ENCODE results near the gene FGF21. TPM values are rescaled to one million over a fixed set of nuclear protein-coding genes. Genes with fewer than 3 reads are reported as not detected.

FGF21 gene
- total and polyA plus RNA-seq, 10 of the 15 experiments (the other 5 are each of a cell fraction or from before 2014, with no cell fraction given) = not detected

DNA sequence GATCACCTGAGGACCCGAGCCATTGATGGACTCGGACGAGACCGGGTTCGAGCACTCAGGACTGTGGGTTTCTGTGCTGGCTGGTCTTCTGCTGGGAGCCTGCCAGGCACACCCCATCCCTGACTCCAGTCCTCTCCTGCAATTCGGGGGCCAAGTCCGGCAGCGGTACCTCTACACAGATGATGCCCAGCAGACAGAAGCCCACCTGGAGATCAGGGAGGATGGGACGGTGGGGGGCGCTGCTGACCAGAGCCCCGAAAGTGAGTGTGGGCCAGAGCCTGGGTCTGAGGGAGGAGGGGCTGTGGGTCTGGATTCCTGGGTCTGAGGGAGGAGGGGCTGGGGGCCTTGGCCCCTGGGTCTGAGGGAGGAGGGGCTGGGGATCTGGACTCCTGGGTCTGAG, 888 bp downstream of the FGF21 start (continued):
- TF ChIP-seq CTCF (IDR thresholded peaks at IDR 0.05 in 2 of 3, conservative IDR thresholded peaks at IDR 0.05 in 1 of 3; ENCODE audit: control insufficient read depth in 2 of 3, extremely low read depth in 1 of 3, insufficient read depth in 1 of 3, low read depth in 3 of 3, low read length in 3 of 3) = no peak
- TF ChIP-seq, protein P1, sequence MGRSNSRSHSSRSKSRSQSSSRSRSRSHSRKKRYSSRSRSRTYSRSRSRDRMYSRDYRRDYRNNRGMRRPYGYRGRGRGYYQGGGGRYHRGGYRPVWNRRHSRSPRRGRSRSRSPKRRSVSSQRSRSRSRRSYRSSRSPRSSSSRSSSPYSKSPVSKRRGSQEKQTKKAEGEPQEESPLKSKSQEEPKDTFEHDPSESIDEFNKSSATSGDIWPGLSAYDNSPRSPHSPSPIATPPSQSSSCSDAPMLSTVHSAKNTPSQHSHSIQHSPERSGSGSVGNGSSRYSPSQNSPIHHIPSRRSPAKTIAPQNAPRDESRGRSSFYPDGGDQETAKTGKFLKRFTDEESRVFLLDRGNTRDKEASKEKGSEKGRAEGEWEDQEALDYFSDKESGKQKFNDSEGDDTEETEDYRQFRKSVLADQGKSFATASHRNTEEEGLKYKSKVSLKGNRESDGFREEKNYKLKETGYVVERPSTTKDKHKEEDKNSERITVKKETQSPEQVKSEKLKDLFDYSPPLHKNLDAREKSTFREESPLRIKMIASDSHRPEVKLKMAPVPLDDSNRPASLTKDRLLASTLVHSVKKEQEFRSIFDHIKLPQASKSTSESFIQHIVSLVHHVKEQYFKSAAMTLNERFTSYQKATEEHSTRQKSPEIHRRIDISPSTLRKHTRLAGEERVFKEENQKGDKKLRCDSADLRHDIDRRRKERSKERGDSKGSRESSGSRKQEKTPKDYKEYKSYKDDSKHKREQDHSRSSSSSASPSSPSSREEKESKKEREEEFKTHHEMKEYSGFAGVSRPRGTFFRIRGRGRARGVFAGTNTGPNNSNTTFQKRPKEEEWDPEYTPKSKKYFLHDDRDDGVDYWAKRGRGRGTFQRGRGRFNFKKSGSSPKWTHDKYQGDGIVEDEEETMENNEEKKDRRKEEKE (IDR thresholded peaks at IDR 0.05) = no peak

DNA sequence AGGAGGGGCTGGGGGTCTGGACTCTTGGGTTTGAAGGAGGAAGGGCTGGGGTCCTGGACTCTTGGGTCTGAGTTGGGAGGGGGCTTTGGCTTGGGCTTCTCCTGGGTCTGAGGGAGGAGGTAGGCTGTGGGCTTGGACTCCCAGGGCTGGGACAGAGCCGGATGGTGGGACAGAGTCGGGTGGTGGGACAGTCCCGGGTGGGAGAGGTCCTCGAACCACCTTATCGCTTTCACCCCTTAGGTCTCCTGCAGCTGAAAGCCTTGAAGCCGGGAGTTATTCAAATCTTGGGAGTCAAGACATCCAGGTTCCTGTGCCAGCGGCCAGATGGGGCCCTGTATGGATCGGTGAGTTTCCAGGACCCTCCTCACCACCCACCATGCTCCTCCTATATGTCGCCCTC, 1.4 kb downstream of the FGF21 start:
- Histone ChIP-seq H3K36me3 (ENCODE audit: control insufficient read depth in 2 of 2, insufficient read depth in 2 of 2, low read length in 1 of 2) (no peaks in the 10 kb centered on the region), H2AFZ (ENCODE audit: control insufficient read depth, low read depth, low read length) (no peak overlapping the region), H3K9me3 (replicated peaks; ENCODE audit: control insufficient read depth, insufficient read depth, low read length) (no peaks in the 10 kb centered on the region), H3K4me2 (ENCODE audit: control insufficient read depth, insufficient read depth) (no peak overlapping the region), H3K27me3 (replicated peaks in 1 of 2; ENCODE audit: control insufficient read depth in 2 of 2, insufficient read depth in 2 of 2, low read length in 1 of 2) (peaks cover 2 to 6% of the 10 kb centered on the region in 2 experiments; a peak in 3 of 4 replicates), H3K9ac (ENCODE audit: control insufficient read depth, insufficient read depth, low read length) (no peak overlapping the region), H3K4me3 (no peak overlapping the region), H4K20me1 (ENCODE audit: control insufficient read depth, insufficient read depth) (no peaks in the 10 kb centered on the region), H3K27ac (ENCODE audit: control insufficient read depth, insufficient read depth) (no peak overlapping the region), H3K79me2 (ENCODE audit: control insufficient read depth, insufficient read depth, low read length) (no peaks in the 10 kb centered on the region), H3K4me1 (ENCODE audit: control insufficient read depth, insufficient read depth, low read length) (no peaks in the 10 kb centered on the region)
- SMC1A ChIA-PET (ENCODE audit: uncharacterized antibody, unreplicated experiment) = no interaction called here
- no peak for TF ChIP-seq YY1 (IDR thresholded peaks at IDR 0.05; ENCODE audit: low read depth, low read length)
- TF ChIP-seq EP300 (IDR thresholded peaks at IDR 0.05; ENCODE audit: borderline replicate concordance in 1 of 2, control insufficient read depth in 1 of 2, low read depth in 2 of 2, low read length in 2 of 2) = no peak
- TF ChIP-seq PAX8 (IDR thresholded peaks at IDR 0.05) = no peak
- no peak for TF ChIP-seq NFYA (IDR thresholded peaks at IDR 0.05; ENCODE audit: borderline replicate concordance, low read depth, low read length)
- BruUV-seq (replicated peaks) = no TSS peak
- intact Hi-C loops (cut with micrococcal nuclease; ENCODE audit: unreplicated experiment) = no loop called here
- in situ Hi-C loops (cut with MboI) = no loop called here
- DNase-seq (ENCODE audit: low read depth, low spot score) = no peak
- RAD21 ChIA-PET (ENCODE audit: unreplicated experiment) = interaction anchor here (1.1 kb wide), 1 partner anchor 12 kb away, joined by 3 read pairs; no protein-coding TSS in a partner anchor
- POLR2A ChIA-PET = no interaction called here
- FAIRE-seq = no peak
- ATAC-seq = no peak
- CTCF ChIA-PET = no interaction called here
- 23% methylated on average over 9 of the region's 9 CpGs for WGBS (ENCODE audit: insufficient coverage, insufficient replicate concordance, low lambda C conversion rate, missing lambda C conversion rate)

All from GM12878 (cell line).